IPS DF 6.9 (cell line): ENCODE measurements around the gene TENT5A.
A peak's percentile ranks its signal among the peaks of the same experiment; 100 is the strongest.

Experiments
- DNase-seq: peaks from one replicate; pipeline ENCODE4 v3.0.0-alpha.2; 2013; ENCODE audit warnings: low read depth, low spot score
- H3K27ac ChIP-seq: one replicate; pipeline ENCODE4 v1.5.1; 2013; ENCODE audit warnings: low read length, control low read depth
- H3K27me3 ChIP-seq: 2 replicates; pipeline ENCODE4 v1.6.1; 2013; ENCODE audit warnings: mild to moderate bottlenecking, low read length; ENCODE audit not compliant: control insufficient read depth, insufficient read depth
- H3K36me3 ChIP-seq: 2 replicates; pipeline ENCODE4 v1.6.1; 2013; ENCODE audit warnings: low read length; ENCODE audit not compliant: control insufficient read depth, insufficient read depth
- H3K4me1 ChIP-seq: 2 replicates; pipeline ENCODE4 v1.6.1; 2013; ENCODE audit warnings: low read length; ENCODE audit not compliant: control insufficient read depth, insufficient read depth
- H3K4me3 ChIP-seq: 2 replicates; pipeline ENCODE4 v1.5.1; 2013; ENCODE audit warnings: mild to moderate bottlenecking, low read length
- H3K9me3 ChIP-seq: 2 replicates; pipeline ENCODE4 v1.6.1; 2013; ENCODE audit warnings: low read length, inconsistent platforms; ENCODE audit not compliant: control insufficient read depth, insufficient read depth
- WGBS: extraction: QIAGEN DNeasy Blood & Tissue Kit; methylation state at CpG from one replicate; pipeline ENCODE4 v1.1.7; 2013; ENCODE audit warnings: mixed read lengths, missing lambda C conversion rate; ENCODE audit not compliant: insufficient read length, insufficient coverage; 5-methylcytosine and 5-hydroxymethylcytosine counted together

The TENT5A gene

GRCh38 chr6:81720427-81720826, 32.1 kb downstream of the TENT5A start:
- no peak overlapping the region for H3K4me3 ChIP-seq
- WGBS: no CpG with 5 or more reads among the region's 1 CpG

GRCh38 chr6:81718126-81718525, 34.4 kb downstream of the TENT5A start:
- Histone ChIP-seq H3K4me1 (no peaks in the 10 kb centered on the region), H3K36me3 (no peaks in the 10 kb centered on the region), H3K27ac (no peak overlapping the region), H3K9me3 (no peaks in the 10 kb centered on the region), H3K4me3 (no peak overlapping the region), H3K27me3 (no peaks in the 10 kb centered on the region)
- no CpG with 5 or more reads among the region's 1 CpG for WGBS
- no peak for DNase-seq

More at GRCh38 chr6:81720427-81720826, 32.1 kb downstream of the TENT5A start:
- Histone ChIP-seq H3K4me1 (no peaks in the 10 kb centered on the region), H3K27me3 (no peaks in the 10 kb centered on the region), H3K9me3 (no peaks in the 10 kb centered on the region), H3K36me3 (no peaks in the 10 kb centered on the region), H3K27ac (no peak overlapping the region)
- no peak for DNase-seq

- WGBS: no CpG with 5 or more reads among the region's 3 CpGs
- H3K36me3 ChIP-seq: no peaks in the 10 kb centered on the region
- H3K4me1 ChIP-seq: no peaks in the 10 kb centered on the region
- H3K9me3 ChIP-seq: no peaks in the 10 kb centered on the region
- H3K27ac ChIP-seq: no peak overlapping the region
- no peak overlapping the region for H3K4me3 ChIP-seq
- no peak for DNase-seq
- no peaks in the 10 kb centered on the region for H3K27me3 ChIP-seq
These were observed 37.8 kb downstream of the TENT5A start for GRCh38 chr6:81714684-81715083.

GRCh38 chr6:81713205-81713604, 39.3 kb downstream of the TENT5A start:
- H3K4me3 ChIP-seq: no peak overlapping the region
- H3K27me3 ChIP-seq: no peaks in the 10 kb centered on the region
- H3K4me1 ChIP-seq: no peaks in the 10 kb centered on the region
- no peak overlapping the region for H3K27ac ChIP-seq
- no peaks in the 10 kb centered on the region for H3K36me3 ChIP-seq
- WGBS: no CpG with 5 or more reads among the region's 1 CpG
- DNase-seq: no peak
- H3K9me3 ChIP-seq: no peaks in the 10 kb centered on the region

- Histone ChIP-seq H3K27ac (no peak overlapping the region), H3K4me1 (peaks cover 1% of the 10 kb centered on the region; the same call in 1 of the 2 replicates), H3K27me3 (no peaks in the 10 kb centered on the region), H3K9me3 (no peaks in the 10 kb centered on the region), H3K4me3 (no peak overlapping the region), H3K36me3 (no peaks in the 10 kb centered on the region)
- no CpG with 5 or more reads among the region's 5 CpGs for WGBS
- DNase-seq: peak; percentile 35
These were observed 44.3 kb downstream of the TENT5A start for GRCh38 chr6:81708113-81708699.

- Histone ChIP-seq H3K27ac (no peak overlapping the region), H3K27me3 (no peaks in the 10 kb centered on the region), H3K9me3 (no peaks in the 10 kb centered on the region), H3K36me3 (no peaks in the 10 kb centered on the region), H3K4me3 (no peak overlapping the region), H3K4me1 (peaks cover 1% of the 10 kb centered on the region; the same call in 1 of the 2 replicates)
- DNase-seq: no peak
These were observed 47.8 kb downstream of the TENT5A start for GRCh38 chr6:81704700-81705099.

GRCh38 chr6:81700414-81700813, 52.1 kb downstream of the TENT5A start:
- no peaks in the 10 kb centered on the region for H3K27me3 ChIP-seq
- no peak for DNase-seq
- H3K27ac ChIP-seq: no peak overlapping the region
- no peaks in the 10 kb centered on the region for H3K36me3 ChIP-seq
- no peaks in the 10 kb centered on the region for H3K9me3 ChIP-seq
- WGBS: no CpG with 5 or more reads among the region's 1 CpG
- no peak overlapping the region for H3K4me3 ChIP-seq
- H3K4me1 ChIP-seq: no peaks in the 10 kb centered on the region

GRCh38 chr6:81697559-81697958, 54.9 kb downstream of the TENT5A start:
- no peak overlapping the region for H3K27ac ChIP-seq
- no CpG with 5 or more reads among the region's 6 CpGs for WGBS

GRCh38 chr6:81696524-81696923, 56.0 kb downstream of the TENT5A start:
- no peaks in the 10 kb centered on the region for H3K9me3 ChIP-seq
- no peak for DNase-seq
- H3K27me3 ChIP-seq: no peaks in the 10 kb centered on the region
- no peaks in the 10 kb centered on the region for H3K36me3 ChIP-seq
- no peak overlapping the region for H3K4me3 ChIP-seq
- H3K27ac ChIP-seq: no peak overlapping the region
- WGBS: no CpG with 5 or more reads among the region's 3 CpGs
- no peaks in the 10 kb centered on the region for H3K4me1 ChIP-seq

More at GRCh38 chr6:81697559-81697958, 54.9 kb downstream of the TENT5A start:
- Histone ChIP-seq H3K4me1 (no peaks in the 10 kb centered on the region), H3K27me3 (no peaks in the 10 kb centered on the region), H3K4me3 (no peak overlapping the region), H3K36me3 (no peaks in the 10 kb centered on the region), H3K9me3 (no peaks in the 10 kb centered on the region)
- DNase-seq: no peak
